ENCODE results near the gene ZIC1.

Gene ZIC1

DNA sequence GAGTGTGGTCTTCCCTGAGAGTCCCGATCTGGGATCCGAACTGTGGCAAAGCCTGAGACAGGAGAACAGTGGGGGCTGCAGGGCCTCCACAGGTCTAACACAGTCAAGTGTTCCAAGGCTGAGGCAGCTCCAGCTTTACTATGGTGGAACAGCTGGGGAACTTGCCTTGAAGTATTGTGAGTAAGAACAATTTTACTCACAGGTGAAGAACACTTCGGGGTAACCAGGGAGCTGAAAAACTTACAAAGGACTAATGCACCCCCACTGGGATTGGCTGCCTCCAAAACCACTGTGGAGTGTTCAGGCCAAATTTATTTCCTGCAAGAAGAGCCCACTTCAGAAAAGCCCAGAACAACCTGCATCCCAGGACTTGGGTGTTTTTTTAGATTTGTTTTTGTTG, 28.2 kb upstream of the ZIC1 start:
- DNase-seq, result no peak

- no peak for DNase-seq
Observed at GRCh38 chr3:147381596-147381995, 27.6 kb upstream of the ZIC1 start.

DNA sequence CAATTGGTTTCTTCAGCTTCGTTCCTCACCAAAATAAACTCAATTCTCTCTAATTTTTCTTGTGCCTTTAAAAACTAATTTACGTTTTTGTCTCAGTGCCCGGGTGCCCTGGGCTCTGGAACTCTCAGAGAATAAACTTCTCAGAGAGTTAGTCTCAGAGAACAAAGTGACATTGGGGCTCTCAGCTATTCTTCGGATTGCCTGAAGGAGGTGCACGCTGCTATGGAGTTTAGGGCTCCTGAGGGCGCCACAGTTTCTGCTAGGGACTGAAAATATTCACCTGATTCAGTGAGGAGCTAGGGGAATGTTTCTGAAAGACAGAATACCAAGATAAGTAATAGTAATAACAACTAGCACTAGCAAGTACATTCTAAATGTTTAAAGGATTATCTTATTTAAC, 25.5 kb upstream of the ZIC1 start:
- no peak for DNase-seq

- DNase-seq, result peak; percentile 36
Observed at GRCh38 chr3:147384210-147385058, 24.7 kb upstream of the ZIC1 start.

GRCh38 chr3:147385059-147386012, 23.8 kb upstream of the ZIC1 start:
- no peak for DNase-seq

DNA sequence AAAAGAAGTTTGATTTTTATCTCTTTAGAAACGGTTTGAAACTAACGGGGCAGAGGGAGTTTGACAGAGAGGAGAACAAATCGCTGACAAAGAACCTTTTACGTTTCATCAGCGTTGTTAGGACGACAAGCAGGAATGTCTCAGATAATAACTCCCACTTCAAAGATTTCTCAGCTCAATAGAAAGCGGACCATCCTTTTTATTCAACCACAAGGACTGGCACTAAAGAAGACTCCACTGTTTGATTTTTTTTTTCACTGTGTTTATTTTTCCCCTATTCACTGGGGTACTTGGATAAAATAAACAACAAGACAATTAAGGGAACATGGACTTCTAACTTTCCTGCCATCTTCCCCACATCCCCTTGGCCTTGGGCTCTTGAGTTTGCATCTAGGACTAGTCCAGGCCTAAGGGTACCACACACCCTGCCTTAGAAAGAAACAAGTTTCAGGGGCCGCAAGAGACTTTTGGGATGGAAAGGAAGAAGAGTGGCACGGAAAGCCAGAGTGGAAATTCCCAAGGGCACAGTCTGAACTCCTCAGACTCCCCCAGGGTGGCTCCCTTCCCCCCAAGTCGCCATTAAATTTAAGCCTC, 21.8 kb upstream of the ZIC1 start:
- no peak for DNase-seq

- DNase-seq, result no peak
Observed at GRCh38 chr3:147387885-147388699, 21.1 kb upstream of the ZIC1 start.

- DNase-seq, result no peak
Observed at GRCh38 chr3:147388700-147389580, 20.2 kb upstream of the ZIC1 start.

- no peak for DNase-seq
Observed at GRCh38 chr3:147389717-147390116, 19.4 kb upstream of the ZIC1 start.

GRCh38 chr3:147390589-147391569, 18.3 kb upstream of the ZIC1 start:
- no peak for DNase-seq

DNA sequence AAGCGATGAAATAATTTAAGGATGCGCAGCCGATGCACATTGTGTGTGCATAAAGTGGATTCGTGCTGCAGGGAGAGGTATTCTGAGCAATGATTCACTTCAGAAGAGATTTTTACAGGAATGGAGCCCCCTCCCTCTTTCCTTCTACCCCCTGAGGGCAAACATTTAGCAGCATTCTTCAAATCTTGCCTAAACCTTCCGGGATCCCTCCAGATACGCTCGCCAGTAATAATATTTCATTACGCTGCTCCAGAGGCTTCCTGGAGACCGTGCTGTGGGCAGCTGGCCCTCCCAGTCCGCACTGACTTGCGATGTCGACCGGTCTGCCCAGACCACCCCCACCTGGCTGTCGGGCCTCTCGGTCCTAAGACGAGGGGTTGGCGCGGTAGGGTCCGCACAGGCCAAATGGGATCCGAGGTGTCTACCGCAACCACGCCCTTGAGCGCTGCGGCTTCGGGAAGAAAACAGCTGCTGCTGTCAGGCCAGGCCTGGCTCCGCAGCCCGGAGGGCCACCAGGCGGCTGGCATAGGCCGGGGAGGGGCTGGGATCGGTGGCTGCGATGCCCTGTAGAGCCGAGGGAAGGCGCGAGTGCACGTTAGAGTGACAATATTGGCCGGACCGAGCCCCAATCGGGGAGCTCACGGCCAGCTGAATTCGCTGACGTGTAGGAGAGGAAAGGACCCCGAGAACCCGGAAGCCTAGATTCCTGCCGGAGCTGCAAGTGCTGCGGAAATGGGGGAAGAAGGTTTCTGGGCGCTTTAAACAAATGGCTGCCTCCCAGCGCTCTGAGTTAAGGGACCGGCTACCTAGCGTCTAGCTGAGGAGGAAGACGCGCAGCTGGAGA, 17.2 kb upstream of the ZIC1 start:
- DNase-seq, result no peak

DNA sequence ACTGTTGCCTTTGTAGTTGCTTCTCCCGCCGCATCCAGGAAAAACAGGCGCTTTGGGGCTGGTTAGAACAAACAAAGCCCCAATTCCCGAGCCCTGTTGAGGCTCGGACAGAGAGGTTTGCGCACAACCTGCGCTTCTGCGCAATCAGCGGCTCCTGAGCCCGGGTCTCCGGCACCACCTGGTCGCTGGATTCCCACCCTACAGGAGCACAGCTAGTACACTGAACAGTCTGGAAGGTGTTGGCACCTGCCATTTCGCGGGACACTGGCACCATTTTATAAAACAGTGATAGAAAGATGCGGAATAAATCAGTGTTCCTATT, 16.6 kb upstream of the ZIC1 start:
- no peak for DNase-seq

- DNase-seq, result no peak
Observed at GRCh38 chr3:147393261-147393942, 15.8 kb upstream of the ZIC1 start.

DNA sequence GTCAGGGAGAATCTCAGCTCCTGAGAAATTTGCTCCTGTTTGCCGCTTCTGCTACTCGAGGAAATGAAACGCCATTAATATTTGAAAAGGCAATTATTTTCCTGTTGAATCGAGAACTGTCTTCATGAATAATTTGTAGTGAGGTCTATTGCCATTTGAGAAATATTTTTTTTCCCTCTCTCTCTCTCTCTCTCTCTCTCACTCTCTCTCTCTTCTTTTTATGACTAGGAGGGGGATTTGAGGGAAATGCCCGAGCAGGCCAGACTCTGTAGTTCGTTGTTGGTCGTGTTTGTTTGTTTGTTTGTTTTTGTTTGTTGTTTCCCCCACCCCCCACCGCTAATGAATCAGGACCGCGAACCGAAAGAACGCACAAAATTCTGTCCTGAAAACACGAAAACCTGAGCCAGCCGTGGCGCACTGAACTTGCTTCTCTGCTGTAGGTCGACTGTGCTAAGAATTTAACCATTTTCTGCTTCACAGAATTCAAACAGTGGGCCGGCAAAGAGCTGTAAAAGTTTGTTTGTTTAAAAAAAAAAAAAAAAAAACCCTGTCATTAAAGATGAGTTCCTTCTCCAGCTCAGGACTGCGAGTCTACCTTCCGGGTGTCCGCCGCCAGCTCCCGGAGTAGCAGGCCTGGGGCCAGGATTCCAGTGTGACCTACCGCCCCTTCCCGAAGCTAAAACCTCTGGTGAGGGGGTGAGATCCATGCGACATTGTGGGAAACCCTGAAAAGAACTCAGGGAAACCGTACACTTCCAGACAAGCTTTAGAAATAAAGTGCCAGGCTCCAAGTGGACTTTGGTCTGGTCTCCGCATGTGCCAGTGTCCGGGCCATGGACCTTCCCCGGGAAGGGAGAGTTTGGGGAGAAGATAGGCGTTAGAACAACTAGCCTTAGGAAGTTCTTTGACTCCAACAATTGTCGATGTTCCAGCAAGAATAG, 15.0 kb upstream of the ZIC1 start:
- no peak for DNase-seq

DNA sequence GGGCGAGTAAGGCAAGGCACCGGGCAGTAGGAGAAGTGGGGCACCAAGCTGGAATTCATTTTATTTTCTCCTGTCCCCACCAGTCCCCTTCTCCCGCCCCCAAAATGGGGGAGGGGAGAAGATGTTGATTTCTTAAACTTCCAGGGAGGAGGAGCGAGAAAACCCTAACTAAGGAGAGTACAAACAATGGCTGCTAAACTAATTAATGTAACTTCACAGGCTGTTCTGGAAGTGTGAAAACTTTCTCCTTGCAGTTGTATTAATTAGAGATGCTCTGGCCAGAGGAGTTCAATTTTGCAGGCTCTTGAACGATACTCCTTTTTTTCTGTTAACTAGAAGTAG, 14.3 kb upstream of the ZIC1 start:
- no peak for DNase-seq

GRCh38 chr3:147395899-147396711, 13.1 kb upstream of the ZIC1 start:
- no peak for DNase-seq

GRCh38 chr3:147396712-147397046, 12.5 kb upstream of the ZIC1 start:
- no peak for DNase-seq

Measured in stimulated activated CD8-positive, alpha-beta memory T cell treated with anti-CD3 and anti-CD28 coated beads, Interleukin-4, amount 100 ng/mL, for 48 hours (primary cell).